Neutrophil (primary cell): ENCODE data around the gene TAS2R7.

ENCODE experiments used
- H3K27ac ChIP-seq: fragments of 200-600 bp; sonication (generic); 2 replicates; pipeline ENCODE4 v1.5.1; 2016; ENCODE audit warnings: mild to moderate bottlenecking, moderate library complexity
- H3K27me3 ChIP-seq: fragments of 200-600 bp; sonication (generic); 2 replicates; pipeline ENCODE4 v1.6.0; 2016; ENCODE audit warnings: mild to moderate bottlenecking
- H3K36me3 ChIP-seq: fragments of 200-600 bp; sonication (generic); 2 replicates; pipeline ENCODE4 v1.5.1; 2017
- H3K4me1 ChIP-seq, 2 experiments: fragments of 200-600 bp in 1 of 2; sonication (generic) in 1 of 2; 1 replicate in 1 of 2; 2 replicates in 1 of 2; pipeline versions ENCODE4 v1.5.1 to v1.6.1; 2013 to 2016; ENCODE audit warnings: low read depth in 1 of 2, low read length in 1 of 2, mild to moderate bottlenecking in 1 of 2, moderate library complexity in 1 of 2; ENCODE audit not compliant: control insufficient read depth in 1 of 2, insufficient read depth in 1 of 2
- H3K4me3 ChIP-seq, 2 experiments: fragments of 200-600 bp in 1 of 2; sonication (generic) in 1 of 2; 1 replicate in 1 of 2; 2 replicates in 1 of 2; pipeline ENCODE4 v1.5.1; 2013 to 2016; ENCODE audit warnings: low read depth in 1 of 2, low read length in 1 of 2, mild to moderate bottlenecking in 1 of 2, moderate library complexity in 1 of 2
- H3K9me3 ChIP-seq: fragments of 200-600 bp; sonication (generic); 2 replicates; pipeline ENCODE4 v1.5.1; 2016
- CTCF ChIP-seq: fragments of 200-600 bp; sonication (generic); IDR thresholded peaks from 2 replicates; pipeline ENCODE4 v1.5.1; 2016; ENCODE audit warnings: antibody characterized with exemption

The TAS2R7 gene

GRCh38 chr12:10838461-10838860, 36.0 kb upstream of the TAS2R7 start:
- TF ChIP-seq CTCF, result no peak
- Histone ChIP-seq H3K27me3 (no peaks in the 10 kb centered on the region), H3K36me3 (no peaks in the 10 kb centered on the region), H3K4me1 (no peaks in the 10 kb centered on the region), H3K9me3 (no peaks in the 10 kb centered on the region), H3K27ac (no peak overlapping the region), H3K4me3 (no peak overlapping the region)

- H3K4me1 ChIP-seq, result no peaks in the 10 kb centered on the region
- H3K27ac ChIP-seq, result no peak overlapping the region
- no peaks in the 10 kb centered on the region for H3K36me3 ChIP-seq
- H3K9me3 ChIP-seq, result no peaks in the 10 kb centered on the region
- H3K27me3 ChIP-seq, result no peaks in the 10 kb centered on the region
- no peak for TF ChIP-seq CTCF
- H3K4me3 ChIP-seq, result no peak overlapping the region
These were observed 27.6 kb upstream of the TAS2R7 start for GRCh38 chr12:10829994-10830393.

GRCh38 chr12:10826258-10826657, 23.8 kb upstream of the TAS2R7 start, which contains the start of gene TAS2R10:
Gene TAS2R10, minus strand, starts transcription at chr12:10826358. Its CDS starts 89 bp downstream, at chr12:10826269.
- H3K36me3 ChIP-seq, result no peaks in the 10 kb centered on the region

GRCh38 chr12:10824957-10825356, 22.5 kb upstream of the TAS2R7 start:
- no peak overlapping the region for H3K27ac ChIP-seq
- TF ChIP-seq CTCF, result no peak
- H3K4me1 ChIP-seq, result no peaks in the 10 kb centered on the region
- H3K36me3 ChIP-seq, result no peaks in the 10 kb centered on the region
- H3K9me3 ChIP-seq, result no peaks in the 10 kb centered on the region
- no peaks in the 10 kb centered on the region for H3K27me3 ChIP-seq
- no peak overlapping the region for H3K4me3 ChIP-seq

More at GRCh38 chr12:10826258-10826657, 23.8 kb upstream of the TAS2R7 start, which contains the start of gene TAS2R10:
- TF ChIP-seq CTCF, result no peak
- H3K27me3 ChIP-seq, result no peaks in the 10 kb centered on the region
- no peak within 1 kb of the TSS for H3K27ac ChIP-seq
- no peaks in the 10 kb centered on the region for H3K4me1 ChIP-seq
- no peak within 1 kb of the TSS for H3K4me3 ChIP-seq
- no peaks in the 10 kb centered on the region for H3K9me3 ChIP-seq

- H3K27ac ChIP-seq, result no peak overlapping the region
- H3K27me3 ChIP-seq, result no peaks in the 10 kb centered on the region
- no peaks in the 10 kb centered on the region for H3K9me3 ChIP-seq
- no peak for TF ChIP-seq CTCF
- H3K36me3 ChIP-seq, result no peaks in the 10 kb centered on the region
- H3K4me3 ChIP-seq, result no peak overlapping the region
- H3K4me1 ChIP-seq, result no peaks in the 10 kb centered on the region
These were observed 9.6 kb upstream of the TAS2R7 start for GRCh38 chr12:10811883-10812536.
